Tibial nerve (tissue), 4 donors: ENCODE results near the gene KIRREL3.

Source experiments
- EP300 ChIP-seq, 2 donors: sonication (generic); formaldehyde crosslinking; IDR thresholded peaks; one replicate each; pipeline ENCODE4 v1.6.1; 2017; ENCODE audit warnings: antibody characterized with exemption in 2 of 2, mild to moderate bottlenecking in 1 of 2
- POLR2A ChIP-seq, 2 donors: fragments of 450-650 bp; IDR thresholded peaks; one replicate each; pipeline ENCODE4 v1.6.1; 2017; ENCODE audit warnings: antibody characterized with exemption in 2 of 2, mild to moderate bottlenecking in 2 of 2, moderate library complexity in 2 of 2
- TF ChIP-seq, protein P1 (sequence below), 5 experiments: fragments of 200-600 bp in 3 of 5; fragments of 450-650 bp in 2 of 5; sonication (generic) in 3 of 5; IDR thresholded peaks; one replicate each; pipeline ENCODE4 v1.5.1; 2016 to 2019; ENCODE audit warnings: antibody characterized with exemption in 5 of 5, mild to moderate bottlenecking in 3 of 5, moderate library complexity in 2 of 5

DNA sequence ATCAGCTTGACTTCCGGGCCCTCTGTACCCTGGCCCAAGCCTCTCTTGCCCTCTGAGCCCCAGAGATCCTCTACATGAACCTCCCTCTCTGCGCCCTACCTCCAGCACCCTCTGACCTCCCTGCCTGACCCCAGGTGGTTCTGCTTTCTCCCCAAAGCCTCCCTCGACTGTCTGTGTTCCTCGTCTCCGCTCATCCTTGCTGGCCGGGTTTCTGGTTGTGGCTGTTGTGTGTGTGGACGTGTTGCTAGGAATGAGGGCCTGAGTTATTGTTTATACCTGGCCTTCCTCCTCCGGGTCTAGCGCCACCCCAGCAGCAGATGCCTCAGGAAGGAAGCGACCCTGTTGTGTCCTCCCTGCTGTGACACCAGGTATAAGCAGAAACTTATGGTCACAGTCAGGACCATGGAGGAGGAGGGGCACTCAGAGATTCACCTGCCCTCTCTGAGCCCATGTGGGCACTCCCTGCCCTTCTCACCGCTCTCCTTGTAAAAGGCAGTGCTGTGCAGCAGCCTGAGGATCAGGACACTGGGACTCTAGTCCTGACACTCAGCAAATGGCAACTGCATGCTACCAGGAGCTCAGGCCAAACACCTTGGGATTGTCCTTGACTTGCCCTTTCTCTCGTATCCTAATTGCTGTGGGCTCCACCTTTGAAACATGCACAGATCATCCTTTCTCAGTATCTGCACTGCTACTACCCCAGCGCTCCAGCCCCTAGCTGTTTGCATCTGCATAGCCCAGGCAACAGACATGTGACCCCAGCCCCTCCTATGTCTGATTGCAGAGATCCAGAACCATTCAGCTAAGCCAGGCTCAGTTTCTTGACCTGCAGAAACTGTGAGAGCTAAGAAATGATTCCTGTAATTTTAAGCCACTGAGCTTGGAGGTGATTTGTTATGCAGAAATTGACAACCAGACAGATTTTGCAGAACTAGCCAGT is 505.0 kb downstream of the KIRREL3 start:
- TF ChIP-seq, protein P1, sequence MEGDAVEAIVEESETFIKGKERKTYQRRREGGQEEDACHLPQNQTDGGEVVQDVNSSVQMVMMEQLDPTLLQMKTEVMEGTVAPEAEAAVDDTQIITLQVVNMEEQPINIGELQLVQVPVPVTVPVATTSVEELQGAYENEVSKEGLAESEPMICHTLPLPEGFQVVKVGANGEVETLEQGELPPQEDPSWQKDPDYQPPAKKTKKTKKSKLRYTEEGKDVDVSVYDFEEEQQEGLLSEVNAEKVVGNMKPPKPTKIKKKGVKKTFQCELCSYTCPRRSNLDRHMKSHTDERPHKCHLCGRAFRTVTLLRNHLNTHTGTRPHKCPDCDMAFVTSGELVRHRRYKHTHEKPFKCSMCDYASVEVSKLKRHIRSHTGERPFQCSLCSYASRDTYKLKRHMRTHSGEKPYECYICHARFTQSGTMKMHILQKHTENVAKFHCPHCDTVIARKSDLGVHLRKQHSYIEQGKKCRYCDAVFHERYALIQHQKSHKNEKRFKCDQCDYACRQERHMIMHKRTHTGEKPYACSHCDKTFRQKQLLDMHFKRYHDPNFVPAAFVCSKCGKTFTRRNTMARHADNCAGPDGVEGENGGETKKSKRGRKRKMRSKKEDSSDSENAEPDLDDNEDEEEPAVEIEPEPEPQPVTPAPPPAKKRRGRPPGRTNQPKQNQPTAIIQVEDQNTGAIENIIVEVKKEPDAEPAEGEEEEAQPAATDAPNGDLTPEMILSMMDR (IDR thresholded peaks at IDR 0.05) = no peak
- no peak for TF ChIP-seq EP300 (IDR thresholded peaks at IDR 0.05)
- no peak for TF ChIP-seq POLR2A (IDR thresholded peaks at IDR 0.05)
